ENCODE data around the gene HIVEP1.
"Not testable (repeated sequence)": the region's sequence is repeated elsewhere in the genome, so short reads cannot be mapped to it uniquely, and the experiment has no call there.

HIVEP1 gene

GRCh38 chr6:12164508-12164770 lies 152.3 kb downstream of the HIVEP1 start:
- DNase-seq = no peak

DNA sequence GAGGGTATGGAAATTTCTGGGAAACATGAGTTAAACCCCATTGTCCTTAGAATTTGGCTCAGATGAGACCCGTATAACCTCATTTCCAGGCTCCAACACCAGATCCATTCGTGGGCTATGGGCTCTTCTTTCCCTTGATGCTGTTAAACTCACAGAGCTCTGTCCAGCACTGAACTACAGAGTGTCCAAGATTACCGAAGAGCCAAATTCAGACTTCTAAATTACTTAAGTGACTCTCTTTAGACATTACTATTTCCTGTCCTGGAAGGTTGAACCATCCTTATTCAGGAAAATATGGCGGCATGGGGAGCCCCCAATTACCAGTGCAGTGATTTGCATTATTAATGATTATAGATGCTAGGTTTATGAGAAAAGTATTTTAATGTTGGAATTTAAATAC lies 153.2 kb downstream of the HIVEP1 start:
- DNase-seq = no peak

DNA sequence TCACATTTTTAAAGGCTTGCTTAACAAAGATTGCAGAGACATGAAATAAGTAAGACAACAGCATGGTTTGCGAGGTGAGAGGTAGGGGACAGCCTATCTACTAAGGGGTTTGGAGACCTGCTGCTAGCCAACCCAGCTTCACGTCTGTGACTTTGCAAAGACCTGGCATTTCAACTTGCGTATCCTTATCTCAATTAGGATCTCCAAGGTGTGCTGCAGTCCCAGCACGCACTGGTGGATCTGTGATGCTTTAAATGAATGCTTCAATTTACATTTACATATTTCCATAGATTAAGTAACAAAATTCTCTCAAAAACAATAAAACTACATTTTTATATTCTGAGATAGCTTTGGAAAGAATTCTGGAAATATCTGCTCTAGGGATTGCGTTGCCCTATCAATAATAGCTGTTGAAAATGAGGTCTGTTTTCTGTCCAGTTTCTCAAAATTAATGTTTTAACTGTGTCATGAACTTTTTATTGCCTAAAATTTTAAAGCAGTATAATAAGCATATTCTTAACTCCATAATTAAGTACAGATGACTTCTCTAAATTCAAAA lies 153.7 kb downstream of the HIVEP1 start:
- DNase-seq = no peak

DNA sequence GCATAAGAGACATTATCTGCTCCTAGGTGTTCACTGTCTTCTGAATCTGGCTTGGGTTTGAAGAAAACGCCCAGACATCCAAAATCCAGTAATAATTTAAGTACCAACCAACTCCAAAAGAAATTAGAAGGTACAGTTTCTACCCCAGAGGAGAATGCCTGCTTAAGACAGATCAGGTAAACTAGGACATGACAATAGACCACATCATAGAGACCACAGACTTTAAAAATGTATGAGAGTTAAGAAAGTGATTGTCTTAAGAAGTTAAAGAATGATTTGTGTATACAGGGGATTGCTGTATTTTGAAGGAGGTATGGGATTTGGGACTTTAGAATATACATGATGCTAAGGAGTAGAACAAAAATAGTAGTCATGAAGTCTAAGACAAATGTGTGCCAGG lies 157.3 kb downstream of the HIVEP1 start:
- no peak for DNase-seq

DNA sequence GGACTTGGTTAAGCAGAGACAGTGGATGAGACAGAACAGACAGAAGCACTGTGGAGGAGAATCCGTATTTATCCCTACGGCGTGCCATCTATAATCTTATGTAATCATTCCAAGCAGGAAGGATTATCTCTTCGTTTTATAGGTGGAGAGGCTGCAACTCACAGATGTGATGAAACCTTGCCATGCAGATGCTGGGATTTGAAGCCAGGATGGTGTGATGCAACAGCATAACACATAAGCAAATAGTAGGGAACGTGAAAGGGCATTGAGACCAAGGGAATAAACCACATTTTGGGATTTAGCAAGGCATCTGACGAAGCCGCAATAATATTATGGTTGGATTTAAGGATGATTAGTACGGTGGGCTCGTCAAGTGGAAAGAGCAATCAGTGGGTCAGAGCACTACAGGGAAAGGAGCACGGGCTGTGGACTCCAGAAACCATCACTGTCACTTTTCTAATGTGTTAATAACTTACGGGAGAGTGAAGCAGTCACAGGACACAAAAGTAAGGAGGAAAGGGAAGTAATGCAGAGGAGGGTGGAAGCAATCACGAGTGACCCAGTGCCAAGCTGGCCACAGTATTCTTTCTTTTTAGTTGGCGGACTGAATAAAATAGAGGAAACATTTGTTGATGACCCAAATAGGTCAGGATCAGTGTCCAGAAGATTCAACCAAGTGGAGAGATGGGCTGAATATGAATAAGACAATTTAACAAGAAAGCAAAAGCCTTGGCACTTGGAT lies 158.4 kb downstream of the HIVEP1 start:
- DNase-seq = no peak

GRCh38 chr6:12171717-12172116 lies 159.6 kb downstream of the HIVEP1 start:
- DNase-seq = no peak

- DNase-seq = no peak
Observed at GRCh38 chr6:12172572-12172971, 160.5 kb downstream of the HIVEP1 start.

- no peak for DNase-seq
Observed at GRCh38 chr6:12173181-12173580, 161.1 kb downstream of the HIVEP1 start.

DNA sequence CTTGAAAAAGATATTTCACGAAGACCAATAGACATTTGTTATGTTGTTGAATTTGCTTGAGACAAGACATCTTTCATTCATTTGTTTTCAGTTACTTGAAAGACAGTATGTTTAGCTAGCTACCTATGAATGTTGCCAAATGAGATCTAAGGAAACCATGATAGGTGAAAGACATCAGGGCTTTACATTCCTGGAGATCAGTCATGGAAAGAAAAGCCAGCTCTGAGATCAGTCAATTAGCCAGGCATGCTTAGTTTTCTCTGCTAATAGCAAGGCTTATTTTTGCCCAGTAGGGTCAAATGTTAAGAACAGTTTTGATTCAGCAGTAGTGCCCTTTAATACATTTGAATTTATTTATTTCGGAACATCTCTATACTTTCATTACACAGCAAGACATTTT lies 161.5 kb downstream of the HIVEP1 start:
- no peak for DNase-seq

GRCh38 chr6:12174878-12175277 lies 162.8 kb downstream of the HIVEP1 start:
- DNase-seq = no peak

DNA sequence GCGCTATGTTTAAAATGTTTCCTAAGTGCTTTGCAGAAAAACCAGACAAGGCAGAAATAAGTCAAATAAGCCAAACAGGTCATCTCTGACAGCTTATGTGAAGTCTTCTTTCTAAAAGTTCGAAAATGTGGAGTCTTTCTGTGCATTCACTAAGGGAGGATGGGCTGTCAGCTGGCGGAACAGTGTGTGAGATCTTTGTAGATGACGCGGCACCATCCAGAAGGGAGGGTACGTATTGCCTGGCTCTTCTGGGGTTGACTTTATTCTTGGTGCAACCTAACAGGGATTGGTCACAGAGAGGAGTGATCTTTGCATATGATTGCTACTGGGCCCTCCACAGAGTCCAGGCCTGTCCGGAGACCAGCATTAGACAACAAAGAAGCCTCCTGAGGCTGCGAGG lies 163.5 kb downstream of the HIVEP1 start:
- DNase-seq = no peak

GRCh38 chr6:12176782-12177181 lies 164.7 kb downstream of the HIVEP1 start:
- DNase-seq = not testable (repeated sequence)

DNA sequence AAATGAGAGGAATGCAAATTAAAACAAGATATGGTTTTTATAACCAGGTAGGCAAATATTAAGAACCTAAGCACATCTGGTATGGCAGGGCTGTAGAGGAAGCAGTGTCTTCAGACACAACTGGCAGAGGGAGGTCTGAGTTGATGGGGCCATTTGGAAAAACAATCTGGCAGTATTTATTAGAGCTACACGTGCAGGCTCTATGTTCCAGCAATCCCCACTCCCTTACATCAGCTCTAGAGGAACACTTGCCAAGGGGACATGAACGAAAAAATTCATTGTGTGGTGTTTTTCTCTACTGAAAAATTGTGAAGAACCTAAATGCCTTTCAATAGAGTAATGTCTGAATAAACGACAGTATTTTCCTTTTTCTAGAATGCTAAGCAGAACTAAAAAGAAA lies 166.4 kb downstream of the HIVEP1 start:
- DNase-seq = no peak

DNA sequence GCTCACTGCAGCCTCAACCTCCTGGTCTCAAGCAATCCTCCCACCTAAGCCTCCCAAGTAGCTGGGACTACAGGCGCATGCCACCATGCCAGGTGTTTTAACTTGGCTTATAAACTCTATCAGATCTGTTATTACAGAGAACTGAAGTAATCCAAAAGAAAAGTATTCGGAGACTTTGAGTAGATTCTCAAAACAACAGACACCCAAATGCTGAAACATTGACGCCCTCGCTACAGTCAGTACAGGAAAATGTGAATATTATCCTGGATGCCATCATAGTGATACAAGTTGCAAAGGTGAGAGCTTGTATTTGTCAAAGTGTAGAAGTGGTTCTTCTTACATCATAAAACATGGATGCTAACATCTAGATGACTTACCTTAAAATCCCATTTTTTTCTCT lies 169.4 kb downstream of the HIVEP1 start:
- no peak for DNase-seq

- DNase-seq = no peak
Observed at GRCh38 chr6:12182676-12183075, 170.6 kb downstream of the HIVEP1 start.

GRCh38 chr6:12185081-12185673 lies 173.1 kb downstream of the HIVEP1 start:
- DNase-seq = no peak

- DNase-seq = no peak
Observed at GRCh38 chr6:12186528-12186927, 174.4 kb downstream of the HIVEP1 start.

DNA sequence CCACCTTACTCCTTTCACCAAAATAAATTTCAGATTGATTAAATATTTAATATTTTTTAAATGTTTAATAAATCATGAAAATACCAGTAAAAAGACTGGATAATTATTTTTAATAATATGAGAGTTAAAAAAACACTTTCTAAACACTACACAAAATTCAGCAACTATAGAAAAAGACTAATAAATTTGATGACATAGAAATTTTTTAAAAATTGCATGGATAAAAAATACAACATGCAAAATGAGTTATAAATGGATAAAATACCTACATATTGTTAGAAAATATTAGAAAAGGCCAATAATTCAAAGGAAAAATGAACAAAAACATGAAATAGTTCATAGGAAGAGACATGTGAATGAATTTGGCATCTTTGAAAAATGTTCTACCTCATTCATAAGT lies 177.0 kb downstream of the HIVEP1 start:
- no peak for DNase-seq

DNA sequence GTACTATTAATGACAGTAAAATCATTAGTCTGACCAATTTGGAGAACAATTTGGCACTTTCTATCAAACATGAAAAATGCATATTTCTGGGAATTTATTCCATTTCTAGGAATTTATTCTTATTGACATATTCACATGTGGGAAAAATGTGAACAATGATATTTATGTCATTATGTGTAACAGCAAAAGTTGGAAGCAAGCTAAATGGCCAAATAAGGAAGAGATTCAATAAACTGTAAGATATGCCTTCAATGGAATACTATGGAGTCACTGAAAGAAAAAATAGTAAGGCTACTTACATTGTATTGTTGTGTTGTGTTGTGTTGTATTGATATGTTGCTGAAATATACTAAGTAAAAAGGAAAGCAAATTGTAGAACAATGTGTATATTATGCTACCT lies 177.5 kb downstream of the HIVEP1 start:
- no peak for DNase-seq

DNA sequence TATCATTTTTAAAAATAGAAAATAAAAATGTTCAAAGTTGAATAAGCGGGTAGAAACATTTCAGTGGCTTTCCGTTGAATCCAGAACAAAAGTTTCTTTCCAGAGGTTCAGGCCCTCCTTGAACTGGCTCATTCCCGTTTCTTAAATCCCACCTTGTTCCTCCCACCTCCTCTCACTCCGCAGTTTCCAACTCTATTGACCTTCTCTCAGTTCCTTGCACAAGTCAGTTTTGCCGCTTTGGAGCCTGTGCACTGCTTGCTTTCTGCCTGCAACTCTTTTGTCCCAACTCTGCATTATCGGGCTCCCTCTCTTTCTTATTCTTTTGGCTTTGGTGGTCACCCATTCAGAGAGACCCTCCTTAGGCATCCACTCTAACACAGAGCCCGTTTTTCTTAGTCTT lies 178.1 kb downstream of the HIVEP1 start:
- no peak for DNase-seq

- no peak for DNase-seq
Observed at GRCh38 chr6:12196326-12196936, 184.3 kb downstream of the HIVEP1 start.

DNA sequence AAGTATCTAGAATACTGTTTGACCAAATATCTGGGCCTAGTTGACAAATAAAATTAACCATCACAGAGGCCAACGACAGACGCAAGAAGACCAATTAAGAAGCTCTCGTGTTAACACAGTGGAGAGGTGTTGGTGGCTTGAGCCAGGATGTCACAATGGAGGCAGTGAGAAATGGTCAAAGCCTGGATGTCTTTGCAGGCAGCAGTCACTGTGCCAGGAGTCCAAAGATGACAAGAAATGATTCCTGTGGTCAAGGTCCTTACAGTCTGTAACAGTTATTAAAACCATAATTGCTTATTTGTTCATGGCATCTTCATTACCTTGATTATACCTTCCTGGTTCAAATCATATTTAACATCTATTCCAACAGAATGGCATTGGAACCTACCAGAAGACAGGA lies 186.7 kb downstream of the HIVEP1 start:
- no peak for DNase-seq

GRCh38 chr6:12200015-12200564 lies 188.0 kb downstream of the HIVEP1 start:
- DNase-seq = no peak

- no peak for DNase-seq
Observed at GRCh38 chr6:12200761-12201160, 188.6 kb downstream of the HIVEP1 start.
